ENCODE results near the gene PRXL2B.

Gene PRXL2B

DNA sequence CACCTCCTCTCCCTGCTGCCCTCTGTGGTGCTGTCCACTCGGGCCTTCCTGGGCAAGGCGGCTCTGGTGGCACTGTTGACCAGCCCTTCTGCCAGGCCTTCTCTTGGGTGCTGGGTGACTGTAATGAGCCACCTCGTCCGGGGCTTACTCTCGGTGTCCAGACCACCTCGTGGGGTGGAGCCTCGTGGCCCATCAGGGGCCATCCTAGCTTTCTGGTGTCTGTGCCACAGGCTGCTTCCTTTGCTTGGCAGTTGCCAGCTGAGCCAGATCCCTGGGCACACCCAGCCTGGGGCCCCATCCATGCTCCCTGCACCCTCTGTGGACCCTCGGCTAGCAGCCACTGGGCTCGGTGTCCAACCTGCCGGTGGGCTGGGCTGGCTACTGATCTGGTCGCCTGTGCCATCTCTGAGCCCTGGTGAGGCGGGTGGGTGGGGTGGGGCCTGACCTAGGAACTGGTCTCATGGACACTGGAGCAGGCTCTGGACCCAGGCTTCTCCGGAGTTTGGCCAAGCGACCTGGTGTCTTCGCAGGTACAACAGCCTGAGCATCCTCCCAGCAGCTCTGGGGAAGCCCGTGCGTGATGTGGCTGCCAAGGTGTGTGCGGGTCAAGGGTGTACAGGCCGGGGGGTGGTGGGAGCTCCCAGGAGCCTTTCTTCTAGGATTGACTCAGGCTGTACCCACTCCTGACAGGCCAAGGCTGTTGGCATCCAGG lies 1.4 kb downstream of the PRXL2B start:
- DNase-seq = no peak

DNA sequence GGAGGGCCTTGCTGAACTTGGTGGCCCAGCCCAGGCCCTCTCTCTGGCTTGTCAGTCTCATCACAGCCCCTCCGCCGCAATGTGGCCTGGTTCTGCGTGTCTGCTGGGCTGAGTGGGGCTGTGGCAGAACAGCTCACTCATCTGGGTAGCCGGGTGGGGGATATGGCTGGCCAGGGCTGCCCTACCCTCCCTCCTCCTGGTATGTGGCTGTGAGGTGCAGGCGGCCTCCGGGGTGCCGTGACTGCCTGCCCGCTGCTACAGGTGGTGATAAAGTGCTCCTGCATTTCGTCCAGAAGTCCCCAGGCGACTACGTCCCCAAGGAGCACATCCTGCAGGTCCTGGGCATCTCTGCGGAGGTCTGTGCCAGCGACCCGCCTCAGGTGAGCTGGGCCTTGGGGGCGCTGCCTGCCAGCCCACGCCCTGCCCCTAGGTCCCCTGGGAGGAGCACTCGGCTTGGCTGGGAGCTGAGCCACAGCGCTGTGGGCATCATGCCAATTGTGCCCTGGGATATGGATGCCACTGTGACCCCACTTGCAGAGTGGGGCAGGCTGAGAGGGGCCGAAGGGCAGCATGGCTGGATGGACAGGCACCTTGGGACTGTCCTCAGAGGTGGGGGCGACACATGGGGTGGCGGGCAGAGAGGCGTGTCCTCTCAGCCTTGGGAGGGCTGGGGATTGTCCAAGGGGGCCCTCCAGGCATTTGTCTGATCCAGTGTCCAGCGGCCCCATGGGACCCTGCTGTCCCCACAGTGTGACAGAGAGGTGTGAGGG lies 2.3 kb downstream of the PRXL2B start:
- no peak for DNase-seq

DNA sequence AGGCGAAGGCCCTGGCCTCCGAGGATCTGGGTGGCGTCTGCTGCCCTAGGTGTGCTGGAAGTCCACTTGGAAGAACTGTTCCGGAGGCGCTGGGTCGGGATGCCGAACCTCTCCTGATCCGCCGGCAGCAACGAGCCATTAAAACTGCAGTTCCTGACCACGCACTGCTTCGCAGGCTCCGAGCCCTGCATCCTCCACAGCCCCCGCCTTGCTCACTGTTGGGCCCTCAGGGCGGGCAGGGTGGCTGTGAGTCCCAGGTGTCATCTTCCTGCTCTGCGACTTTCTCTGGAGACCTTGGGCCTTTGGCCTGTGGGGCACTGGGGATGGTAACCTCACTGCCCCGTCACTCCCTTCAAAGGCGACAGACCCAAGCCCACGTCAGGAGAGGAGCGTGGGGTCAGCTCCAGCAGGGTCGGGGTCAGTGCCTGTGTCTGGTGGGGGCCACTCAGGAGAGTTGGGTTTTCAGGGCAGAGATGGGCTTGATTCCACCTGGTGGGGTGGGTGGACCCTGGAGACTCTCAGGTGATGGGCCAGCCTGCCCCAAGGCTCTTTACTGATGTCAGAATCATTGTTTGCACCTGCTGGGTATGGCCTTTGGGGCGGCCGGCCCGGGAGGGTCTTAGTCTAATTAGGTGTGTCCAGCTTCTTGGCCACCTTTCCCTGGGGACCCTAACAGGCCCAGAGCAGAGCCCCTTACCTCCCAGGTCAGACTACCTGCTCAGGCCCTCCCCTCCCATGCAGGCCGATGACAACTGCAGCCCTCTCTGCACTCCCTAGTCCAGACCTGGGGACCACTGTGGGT lies 3.1 kb downstream of the PRXL2B start:
- no peak for DNase-seq

DNA sequence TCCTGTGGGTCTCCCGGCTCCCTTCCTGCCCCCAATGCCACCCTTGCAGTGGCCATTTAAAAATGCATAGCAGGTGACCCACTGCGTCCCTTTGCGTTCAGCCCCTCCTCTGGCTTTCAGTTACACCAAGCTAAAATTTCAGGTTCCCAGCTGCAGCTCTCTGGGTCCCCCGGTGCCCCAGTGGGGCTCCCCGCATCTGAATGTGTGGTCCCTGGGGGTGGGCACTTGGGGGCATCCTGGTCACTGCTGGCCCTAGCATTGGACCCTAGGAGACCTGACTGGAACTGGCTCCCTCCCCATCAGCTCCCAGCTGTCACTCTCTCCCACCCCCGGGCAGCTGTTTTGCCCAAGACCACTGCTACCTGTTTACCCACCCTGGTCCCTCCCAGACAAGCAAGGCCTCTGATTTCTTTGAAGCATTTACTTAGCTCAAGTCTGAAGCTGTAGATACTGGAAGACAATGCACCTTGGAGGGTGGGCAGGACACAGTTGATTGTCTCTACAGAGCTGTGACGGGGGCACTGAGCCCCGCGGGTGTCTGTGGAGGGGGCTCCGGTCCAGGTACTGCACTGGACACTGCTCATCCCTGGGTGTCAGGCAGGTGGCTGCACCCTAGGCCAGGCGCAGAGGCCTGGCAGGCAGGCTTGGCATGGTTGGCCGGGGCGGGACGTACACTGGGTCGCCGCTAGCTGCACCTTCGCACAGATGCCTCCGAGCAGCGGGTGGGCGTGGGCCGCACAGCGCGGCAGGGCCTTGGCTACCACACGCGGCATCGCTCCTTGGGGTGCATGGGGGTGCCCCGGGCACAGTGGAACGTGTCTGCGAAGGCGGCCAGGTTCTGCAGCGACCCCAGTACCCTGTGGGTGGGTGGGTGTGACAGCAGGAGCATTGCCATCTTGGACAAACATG lies 3.9 kb downstream of the PRXL2B start:
- no peak for DNase-seq

DNA sequence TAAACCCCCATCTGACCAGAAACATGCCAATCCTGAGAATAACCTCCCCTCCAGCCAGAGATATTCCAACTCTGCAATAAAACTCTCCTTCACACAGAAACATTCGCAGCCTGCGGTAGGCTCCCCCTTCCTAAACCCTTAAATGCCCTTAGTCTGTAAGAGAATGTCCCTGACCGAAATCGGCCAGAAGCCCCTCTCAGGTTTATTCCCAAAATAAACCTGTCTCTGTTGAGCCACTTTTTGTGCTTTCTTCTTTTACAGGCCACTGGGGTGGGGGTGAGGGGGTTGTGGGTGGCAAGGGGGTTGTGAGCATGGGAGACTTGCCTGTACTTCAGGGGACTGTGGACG lies 4.6 kb downstream of the PRXL2B start:
- DNase-seq = no peak

DNA sequence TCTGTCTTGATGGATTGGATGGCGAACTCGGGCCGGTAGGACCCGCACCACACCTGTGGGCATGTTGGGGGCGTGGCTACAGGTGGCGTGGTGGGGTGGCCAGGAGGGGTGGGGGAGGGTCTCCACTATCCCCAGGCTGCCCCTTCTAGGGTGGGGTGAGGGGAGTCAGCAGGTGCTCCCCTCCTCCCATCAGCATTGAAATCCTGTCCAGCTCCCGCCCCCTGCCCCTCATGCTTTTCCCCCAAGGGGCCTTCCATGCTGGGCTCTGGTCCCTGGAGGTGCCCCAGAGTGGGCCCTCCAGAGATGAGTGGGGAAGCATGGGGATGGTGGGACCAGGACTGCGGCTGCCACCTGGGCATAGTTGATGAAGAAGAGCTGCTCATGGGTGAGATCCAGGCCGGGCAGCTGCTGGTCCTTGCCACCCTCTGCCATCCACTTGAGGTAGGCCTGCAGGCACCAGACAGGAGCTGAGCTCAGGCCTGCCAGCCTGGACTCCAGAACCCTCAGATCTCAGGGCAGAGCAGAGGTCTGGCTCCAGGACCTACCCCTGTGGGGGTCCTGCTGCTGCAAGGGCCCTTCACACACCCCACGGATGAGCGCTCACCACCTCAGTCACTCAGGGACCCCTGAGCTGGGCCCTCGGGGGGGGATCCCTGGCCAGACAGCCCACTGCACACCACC lies 5.1 kb downstream of the PRXL2B start:
- no peak for DNase-seq

DNA sequence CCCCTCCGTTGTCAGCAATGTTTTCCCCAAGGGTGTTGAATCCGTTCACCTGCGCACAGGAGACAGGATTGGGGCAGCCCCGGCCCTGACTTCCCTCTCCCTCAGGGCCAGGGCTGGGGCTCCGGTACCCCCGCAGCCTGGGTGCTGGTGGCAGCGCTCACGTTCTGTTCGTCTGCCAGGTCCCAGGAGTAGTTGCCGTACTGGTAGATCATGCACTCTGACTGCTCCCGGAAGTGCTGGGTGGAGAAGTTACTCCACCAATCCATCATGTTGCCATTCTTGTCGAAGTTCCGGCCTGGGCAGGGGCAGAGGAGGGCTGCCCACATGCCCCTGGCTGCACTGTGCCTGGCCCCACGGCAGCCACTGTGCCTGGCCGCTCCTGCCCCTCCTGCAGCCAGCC lies 6.1 kb downstream of the PRXL2B start:
- DNase-seq = no peak

DNA sequence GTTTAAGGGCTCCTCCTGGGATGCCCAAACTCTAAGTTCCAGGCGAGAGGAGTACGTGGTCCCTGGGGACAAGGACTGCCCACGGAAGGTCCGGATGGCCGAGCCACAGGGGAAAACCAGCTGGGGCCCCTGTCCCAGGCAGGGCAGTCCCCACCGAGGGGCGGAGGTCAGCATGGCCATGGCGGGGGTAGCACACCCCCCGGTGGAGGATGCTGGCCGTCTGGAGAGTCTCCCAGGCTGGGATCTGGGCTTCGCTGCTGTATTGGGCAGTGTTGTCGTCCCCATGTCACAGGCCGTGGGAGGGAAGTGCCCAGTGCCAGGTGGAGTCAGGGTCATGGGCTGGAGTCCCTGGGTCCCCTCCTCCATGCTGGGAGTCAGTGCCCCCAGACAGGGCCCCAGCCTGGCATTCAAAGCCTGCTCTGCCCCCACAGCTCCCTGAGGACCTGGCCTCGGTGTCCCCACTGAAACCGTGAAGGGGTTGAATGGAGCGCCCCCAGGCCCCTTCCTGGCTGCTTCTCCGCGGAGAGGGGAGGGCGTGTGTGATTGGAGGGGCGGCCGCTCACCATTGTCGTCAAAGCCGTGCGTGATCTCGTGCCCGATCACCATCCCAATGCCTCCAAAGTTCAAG lies 6.8 kb downstream of the PRXL2B start:
- DNase-seq = no peak

DNA sequence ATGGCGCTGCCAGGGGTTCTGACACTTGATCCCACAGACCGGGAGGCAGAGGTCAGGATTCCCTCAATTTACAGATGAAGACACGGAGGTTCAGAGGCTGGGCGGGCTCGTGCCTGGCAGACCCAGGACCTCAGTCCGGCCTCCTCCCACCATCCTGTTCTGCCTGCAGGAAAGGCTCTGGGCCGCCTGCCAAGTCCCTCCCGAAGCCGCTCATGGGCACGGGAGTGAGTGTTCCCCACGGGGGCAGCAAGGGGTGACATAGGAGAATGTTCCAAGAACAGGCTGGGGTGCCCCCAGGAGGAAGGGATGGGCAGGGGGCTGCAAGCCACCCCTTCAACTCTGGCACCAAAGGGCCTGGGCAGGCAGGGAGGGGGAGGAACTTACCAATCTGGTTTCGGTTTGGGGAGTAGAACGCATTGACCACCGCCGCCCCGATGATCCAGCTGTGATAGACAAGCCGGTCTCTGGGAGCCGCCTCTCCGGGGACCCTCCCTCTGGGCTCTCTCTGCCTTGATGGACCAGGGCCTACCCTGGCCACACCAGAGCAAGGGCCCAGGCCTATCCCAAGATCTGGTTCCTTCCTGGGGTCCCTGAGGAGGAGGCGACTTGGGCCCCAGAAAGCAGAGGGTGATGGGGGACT lies 7.5 kb downstream of the PRXL2B start:
- peak; percentile 15 for DNase-seq

DNA sequence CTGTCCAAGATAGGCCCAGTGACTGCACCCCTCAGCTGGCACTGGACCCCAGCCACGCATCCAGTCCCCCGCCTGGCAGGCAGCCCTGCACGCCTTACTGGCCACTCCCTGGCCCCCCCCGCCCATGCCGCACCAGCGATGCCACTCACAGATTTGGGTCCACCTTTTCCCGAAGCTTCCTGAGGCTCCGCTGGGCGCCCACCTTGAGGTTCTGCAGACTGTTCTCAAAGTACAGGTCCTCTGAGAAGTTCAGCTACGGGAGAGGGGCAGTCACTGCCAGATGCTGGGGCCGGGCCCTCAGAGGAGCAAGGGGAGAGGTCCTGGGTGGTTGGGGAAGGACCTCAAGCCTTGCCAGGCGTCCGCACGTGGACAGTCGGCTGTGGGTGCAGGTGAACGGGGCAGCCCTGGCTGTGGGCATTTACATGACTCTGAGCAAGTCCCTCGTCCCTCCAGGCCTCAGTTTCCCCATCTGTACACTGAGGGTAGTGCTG lies 8.1 kb downstream of the PRXL2B start:
- DNase-seq = no peak

DNA sequence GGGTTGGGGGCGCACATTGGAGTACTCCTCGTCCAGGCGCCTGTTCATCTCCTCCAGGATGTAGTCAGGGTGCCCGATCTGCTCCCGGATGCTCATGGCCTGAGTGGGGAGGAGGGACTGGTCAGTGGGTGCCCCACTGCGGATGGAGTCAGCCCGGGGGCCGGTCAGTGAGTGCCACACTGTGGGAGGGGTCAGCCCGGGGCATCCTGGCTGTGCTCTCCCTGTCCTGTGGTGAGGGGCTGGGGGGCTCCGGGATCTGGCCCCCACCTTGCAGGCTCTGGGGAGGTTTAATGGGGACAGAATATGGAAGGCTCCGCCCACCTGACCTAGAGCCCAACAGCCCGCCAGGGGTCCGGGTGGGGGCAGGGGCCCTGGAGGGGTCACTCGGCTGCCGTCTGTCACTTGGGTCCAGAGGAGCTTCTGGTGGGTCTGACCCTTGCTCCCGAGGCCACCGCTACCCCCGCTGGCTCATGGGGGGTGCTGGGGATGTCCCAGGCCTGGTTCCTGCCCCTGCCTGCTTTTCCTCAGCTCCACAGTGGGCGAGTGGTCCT lies 8.8 kb downstream of the PRXL2B start:
- DNase-seq = no peak

DNA sequence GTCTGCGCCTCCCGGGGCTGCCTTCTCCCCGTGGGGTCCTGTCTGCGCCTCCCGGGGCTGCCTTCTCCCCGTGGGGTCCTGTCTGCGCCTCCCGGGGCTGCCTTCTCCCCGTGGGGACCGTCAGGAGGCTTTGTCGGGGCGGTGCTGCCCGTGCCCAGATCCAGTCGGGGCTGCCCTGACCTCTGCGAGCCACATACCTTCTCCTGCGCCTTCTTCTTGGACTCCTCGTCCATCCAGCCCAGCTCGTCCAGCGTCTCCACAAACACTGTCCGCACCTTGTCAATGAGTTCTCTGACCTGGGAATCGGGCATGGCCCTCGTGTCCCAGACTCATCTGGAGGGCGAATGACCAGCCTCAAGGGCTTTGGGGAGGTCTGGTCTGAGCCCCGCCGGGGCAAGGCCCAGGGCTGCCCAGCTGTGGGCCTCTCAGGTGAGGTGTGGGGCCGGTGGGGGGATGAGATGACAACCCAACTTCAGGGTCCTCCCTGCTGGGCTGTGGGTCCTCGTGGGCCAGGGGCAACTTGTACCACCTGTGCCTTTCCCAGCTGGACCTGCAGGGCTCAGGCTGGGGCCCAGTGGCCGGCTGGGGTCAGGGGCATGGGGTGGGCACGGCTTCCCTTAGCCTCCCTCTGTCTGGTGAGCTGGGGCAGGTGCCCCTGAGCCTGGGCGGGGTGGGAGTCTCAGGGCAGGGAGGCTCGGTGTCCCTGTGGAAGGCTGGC lies 9.4 kb downstream of the PRXL2B start:
- DNase-seq = no peak

DNA sequence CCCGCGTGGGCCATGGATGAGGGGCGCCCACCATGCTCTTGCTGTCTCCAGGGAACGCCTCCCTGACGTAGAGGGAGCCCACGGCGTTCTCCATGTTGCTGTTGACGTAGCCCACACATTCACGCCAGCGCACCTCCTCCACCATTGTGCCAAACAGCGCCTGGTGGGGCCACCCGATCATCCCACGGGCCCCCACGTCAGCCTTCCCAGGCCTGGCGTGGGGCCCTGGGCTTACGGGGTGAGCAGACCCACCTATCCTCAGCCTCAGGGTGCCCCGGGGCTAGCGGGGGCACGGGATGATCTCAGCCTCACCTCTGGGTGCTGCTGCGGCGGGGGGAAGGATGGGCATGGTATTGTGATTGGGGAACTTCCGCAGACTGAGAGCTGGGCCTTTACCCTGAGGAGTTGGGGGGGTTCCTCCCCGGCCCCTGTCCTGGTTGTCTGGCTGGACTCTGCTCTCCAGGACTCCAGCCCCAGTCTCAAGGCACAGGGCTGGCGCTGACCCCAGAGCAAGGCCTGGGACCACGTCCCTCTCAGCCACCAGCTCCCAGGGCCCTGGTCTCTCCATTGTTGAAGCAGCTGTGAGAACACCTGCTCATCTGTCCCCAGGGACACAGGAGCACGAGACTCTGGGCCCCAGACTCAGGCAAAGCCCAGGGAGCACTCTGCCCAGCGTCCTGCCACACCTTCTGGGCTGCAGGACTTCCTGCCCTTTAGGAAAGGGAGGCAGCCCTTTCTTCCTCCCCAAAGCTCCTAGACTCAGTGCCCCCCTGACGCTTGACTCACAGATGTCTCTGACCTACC lies 10.2 kb downstream of the PRXL2B start:
- no peak for DNase-seq

DNA sequence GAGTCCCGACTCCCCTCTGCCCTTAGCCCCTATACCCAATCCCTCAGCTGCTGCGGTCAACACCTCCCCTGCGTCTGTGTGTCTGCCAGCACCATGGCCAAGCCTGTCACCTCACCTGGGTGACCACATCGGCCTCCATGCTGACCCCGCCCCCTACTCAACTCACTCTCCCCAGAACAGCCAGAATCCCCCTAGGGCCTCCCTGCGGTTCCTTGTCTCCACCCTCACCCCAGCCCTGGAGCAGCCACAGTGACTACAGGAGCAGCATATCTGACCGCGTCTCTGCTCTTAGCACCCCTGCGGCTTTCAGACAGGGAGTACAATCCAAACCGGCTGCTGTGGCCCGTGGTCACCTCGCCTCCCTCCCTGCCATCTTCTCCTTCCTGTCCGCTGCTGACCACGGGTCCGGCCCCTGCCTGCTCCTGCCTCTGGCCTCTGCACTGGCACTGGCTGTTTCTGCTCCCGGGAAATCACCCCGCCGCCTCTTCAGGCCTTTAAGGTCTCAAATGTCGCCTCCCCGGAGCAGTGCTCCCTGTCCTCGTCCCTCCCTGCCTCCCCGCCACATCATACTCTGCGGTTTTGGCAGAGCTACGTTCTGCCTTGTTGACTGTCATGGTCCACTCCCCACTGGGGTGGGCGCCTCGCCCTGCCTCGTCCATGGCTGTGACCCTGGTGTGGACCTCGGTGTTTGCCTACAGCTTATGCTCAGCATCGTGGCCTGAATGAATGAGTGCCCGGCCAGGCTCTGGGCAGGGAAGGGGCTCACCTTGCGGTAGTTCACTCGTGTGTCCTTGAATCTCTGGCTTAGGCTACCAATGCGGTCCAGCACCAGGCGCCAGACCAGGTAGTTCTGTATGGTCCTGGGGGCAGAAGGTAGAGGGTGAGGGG lies 11.1 kb downstream of the PRXL2B start:
- no peak for DNase-seq

DNA sequence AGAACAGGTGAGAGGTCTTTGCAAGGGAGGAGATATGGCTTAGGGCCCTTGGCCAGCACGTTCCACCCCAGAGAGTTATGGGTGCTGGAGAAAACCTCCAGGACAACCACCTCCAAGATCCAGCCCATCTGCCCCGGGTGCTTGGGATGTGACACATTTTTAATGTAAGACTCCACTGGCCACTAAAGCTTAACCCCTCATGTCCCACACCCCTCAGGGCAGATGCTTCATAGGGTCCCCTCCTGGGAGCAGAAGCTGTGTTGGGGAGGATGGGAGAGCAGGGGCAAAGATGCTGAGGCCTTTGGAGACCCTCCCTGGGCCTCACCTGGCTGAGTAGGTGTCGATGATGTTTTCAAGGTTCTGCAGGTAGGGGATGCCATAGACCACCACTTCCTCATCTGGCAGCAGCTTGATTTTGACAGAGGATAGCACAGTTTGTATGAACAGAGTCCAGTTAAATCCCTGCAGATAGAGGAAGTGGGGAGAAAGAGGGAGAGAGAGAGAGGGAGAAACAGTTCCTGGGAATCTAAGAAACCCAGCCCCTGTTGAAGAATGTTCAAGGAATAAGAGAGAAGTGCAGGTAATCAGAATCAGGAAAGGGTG lies 11.9 kb downstream of the PRXL2B start:
- DNase-seq = no peak

DNA sequence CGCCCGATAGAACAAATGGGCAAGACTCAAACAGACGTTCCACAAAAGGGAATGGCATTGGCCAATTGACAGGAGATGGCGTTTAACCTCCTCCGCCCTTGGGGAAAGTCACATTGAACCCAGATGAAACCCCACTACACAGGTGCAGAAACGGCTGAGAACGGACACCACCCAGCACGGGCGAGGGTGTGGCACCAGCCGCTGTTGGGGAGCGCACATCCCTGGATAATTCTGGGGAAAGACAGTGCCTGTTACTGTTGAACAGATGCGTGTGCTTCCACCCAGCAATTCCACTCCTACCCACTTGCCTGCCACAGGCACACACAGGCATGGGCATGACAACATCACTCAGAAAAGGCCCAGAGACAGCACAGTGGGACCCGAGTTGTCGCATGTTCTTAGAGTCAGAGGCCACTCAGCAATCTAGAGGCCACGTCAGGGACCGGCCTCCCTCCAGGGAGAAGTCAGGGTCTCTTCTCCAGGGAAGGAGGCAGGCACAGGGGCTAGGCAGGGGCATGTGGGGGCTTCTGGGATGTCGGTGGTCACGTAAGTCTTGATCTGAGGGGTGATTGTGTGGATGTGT lies 15.2 kb downstream of the PRXL2B start:
- DNase-seq = no peak

DNA sequence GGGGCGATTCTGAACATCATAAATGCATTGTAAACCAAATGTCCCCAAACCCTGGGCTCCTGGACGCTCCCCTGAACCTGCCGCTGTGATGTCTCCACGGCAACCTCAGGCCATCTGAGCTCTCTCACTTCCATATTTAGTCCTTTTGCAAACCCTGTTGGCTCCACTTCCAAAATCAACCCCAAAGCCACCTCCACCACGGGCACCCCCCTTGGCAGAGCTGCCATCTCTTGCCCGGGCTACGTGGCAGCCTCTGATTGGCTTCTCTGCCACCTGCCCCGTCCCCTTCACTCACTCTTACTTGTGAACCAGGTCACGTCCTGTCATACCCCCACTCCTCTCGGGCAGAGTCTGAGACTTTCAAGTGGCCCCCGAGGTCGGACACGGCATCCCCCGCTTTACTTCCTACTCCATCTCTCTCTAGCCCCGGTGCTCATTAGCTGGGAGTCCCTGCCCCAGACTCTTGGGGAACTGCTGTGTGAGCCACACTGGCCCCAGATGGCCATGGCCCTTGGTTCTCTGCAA lies 15.8 kb downstream of the PRXL2B start:
- DNase-seq = no peak
